ENCODE measurements around the gene CHEK1.

Gene CHEK1

DNA sequence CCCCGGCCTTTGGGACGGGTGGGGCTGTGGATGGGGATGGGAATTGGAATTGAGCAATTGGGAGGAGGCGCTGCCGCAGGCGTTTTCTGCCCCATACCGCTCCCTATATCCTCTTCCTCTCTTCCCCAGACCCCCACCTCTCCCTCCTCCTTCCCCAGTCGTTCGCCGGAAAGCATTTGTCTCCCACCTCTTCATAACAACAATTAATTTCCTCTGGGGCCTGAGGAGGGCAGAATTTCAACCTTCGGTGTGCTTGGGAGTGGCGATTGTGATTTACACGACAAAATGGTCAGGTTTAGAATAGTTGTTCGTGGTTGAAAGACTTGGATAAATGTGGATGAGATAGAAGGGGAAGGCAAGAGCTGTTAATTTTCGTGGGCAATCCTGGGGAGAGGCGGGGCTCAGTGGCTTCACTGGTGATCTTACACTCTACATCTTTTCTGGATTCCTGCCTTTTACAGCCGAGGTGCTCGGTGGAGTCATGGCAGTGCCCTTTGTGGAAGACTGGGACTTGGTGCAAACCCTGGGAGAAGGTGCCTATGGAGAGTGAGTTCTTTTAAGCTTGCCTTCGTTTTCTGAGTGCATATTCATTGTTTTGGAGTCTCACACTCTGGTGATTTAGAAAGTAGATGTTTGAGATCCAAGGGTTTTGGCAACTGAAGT is 1.5 kb downstream of the CHEK1 start:
- no peak for DNase-seq (ENCODE audit: low read depth)

- DNase-seq (ENCODE audit: low read depth): no peak
Measured at GRCh38 chr11:125627236-125627910, 2.4 kb downstream of the CHEK1 start.

DNA sequence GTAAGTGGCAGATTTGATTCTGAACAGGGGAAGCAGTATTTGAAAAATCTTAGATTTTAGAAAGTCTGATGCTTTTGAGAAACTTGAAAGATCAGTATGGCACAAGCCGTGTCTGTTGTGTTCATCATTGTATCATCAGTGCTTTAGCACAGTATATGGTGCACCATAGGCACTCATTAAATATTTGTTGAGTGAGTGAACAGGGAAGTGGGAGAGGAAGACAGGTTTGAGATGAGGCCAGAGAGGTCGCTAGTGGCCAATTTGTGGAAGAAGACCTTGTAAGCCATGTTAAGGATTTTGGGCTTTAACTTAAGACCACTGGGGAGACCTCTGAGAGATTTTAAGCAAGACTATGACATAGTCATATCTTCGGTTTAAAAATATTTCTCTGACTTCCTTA is 12.9 kb downstream of the CHEK1 start:
- DNase-seq (ENCODE audit: low read depth): no peak

DNA sequence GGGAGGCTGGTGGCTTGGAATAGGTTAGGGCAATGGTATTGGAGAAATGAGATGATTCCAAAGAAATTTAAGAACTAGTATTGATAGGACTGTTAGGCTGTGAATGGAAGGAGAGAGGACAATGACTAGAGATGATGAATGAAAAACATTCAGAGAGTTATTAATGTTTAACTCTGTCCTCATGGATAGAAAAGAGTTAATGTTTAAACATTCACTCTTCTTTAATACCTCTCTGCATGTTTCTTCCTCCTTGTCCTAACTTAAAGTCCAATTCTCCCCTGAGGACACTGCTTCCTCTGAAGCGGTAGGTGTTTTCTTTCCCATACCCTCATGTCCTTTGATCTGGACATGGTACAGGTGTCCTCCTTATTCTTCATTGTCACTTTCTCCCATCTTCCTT is 13.4 kb downstream of the CHEK1 start:
- no peak for DNase-seq (ENCODE audit: low read depth)

DNA sequence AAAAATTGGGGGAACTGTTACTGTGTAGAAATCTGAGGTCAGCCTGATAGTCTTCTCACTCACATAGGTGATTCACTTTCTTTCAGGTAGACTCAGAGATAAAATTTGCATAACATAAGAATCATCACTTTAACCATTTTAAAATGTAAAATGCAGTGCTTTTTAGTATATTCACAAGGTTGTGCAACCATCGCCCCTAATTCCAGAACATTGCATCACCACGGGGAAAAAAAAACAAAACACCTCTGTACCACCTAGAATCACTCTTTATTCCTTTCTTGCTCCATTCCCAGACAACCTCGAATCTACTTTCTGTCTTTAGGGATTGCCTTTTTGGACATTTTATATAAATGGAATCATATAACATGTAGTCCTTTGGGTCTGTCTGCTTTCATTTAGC is 20.9 kb downstream of the CHEK1 start:
- DNase-seq (ENCODE audit: low read depth): no peak

GRCh38 chr11:125649465-125650166 is 24.7 kb downstream of the CHEK1 start:
- DNase-seq (ENCODE audit: low read depth): no peak

GRCh38 chr11:125662689-125663088 is 37.7 kb downstream of the CHEK1 start:
- no peak for DNase-seq (ENCODE audit: low read depth)

GRCh38 chr11:125663910-125664309 is 38.9 kb downstream of the CHEK1 start:
- DNase-seq (ENCODE audit: low read depth): no peak

DNA sequence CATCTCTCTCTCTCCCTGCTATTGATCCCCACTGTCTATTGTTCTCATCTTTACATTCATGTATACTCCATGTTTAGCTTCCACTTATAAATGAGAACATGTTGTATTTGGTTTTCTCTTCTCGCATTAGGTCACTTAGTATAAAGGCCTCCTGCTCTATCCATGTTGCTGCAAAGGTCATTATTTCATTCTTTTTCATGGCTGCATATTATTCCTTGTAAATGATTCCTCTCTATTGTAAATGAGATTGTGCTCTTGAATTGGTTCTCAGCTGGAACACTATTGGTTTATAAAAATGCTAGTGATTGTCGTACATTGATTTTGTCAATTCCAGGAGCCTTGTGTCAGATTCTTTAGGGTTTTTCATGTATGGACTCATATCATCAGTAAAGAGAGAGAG is 42.2 kb downstream of the CHEK1 start:
- no peak for DNase-seq (ENCODE audit: low read depth)

DNA sequence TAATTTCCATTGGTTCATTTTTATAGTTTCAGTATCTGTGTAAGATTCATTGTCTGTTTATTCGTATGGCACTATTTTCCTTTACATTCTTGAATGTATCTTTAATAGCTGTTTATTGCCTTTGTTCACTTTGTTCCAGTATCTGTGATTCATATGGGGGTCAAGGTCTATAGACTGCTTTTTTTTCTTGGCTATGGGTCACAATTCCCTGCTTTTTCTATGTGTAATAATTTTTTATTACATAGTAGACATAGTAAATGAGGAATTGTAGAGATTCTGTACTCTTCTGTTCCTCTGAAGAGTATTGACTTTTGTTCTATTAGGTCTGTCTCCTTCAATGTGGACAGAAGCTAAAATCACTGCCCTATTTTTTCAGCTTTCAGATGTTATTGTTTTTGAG is 45.2 kb downstream of the CHEK1 start:
- no peak for DNase-seq (ENCODE audit: low read depth)

DNA sequence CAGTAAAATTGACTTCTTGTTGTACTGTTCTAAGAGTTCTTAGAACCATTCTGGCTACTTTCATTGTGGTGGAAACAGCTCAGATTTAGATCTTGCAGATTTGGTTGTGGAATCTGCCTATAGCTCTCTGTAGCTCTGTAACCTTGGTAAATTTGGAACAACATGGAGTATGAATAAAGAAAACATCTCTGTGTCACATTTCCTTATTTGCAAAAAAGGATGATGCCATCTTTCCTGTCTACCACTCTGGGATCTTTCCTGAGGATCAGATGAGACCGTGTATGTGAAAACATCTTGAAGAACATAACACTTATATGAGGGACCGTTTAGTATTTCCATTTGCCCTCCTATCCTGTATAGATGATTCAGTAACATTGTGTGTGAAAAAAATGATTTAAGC is 46.6 kb downstream of the CHEK1 start:
- no peak for DNase-seq (ENCODE audit: low read depth)

DNA sequence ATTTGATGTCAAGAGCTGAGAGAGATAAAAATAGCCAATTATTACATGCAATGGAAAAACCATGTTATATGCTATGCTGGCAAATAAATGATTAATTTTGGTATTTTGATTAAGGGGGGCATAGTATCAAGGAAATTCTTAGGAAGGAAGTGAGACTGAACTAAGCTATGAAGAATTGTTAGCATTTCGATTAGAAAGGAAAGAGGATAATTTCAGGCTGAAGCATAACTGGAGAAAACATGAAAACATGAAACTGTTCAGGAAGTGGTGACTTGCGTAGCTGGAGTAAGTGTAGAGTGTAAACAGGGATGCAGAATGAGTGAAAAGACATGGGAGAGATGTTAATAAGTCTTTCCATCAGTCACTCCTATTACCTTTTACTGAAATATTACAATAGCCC is 49.2 kb downstream of the CHEK1 start:
- DNase-seq (ENCODE audit: low read depth): no peak

DNA sequence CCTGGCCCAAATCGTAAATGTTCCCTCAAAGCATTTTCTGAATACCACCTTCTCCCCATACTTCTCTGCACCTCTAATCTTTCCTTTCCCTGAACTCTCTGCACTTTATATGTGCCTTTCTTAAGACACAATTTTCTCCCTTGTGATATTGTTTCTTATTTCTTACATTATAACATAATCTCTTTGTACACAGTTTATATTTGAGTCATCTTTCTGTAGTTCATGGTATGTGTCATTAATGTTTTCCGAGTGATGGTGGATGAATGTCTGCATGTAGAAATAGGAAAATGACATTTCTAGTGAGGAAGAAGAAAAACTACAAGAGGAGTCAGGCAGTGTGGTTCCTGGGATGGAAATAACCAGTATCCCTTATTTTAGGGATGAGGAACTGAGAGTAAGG is 50.2 kb downstream of the CHEK1 start:
- no peak for DNase-seq (ENCODE audit: low read depth)

DNA sequence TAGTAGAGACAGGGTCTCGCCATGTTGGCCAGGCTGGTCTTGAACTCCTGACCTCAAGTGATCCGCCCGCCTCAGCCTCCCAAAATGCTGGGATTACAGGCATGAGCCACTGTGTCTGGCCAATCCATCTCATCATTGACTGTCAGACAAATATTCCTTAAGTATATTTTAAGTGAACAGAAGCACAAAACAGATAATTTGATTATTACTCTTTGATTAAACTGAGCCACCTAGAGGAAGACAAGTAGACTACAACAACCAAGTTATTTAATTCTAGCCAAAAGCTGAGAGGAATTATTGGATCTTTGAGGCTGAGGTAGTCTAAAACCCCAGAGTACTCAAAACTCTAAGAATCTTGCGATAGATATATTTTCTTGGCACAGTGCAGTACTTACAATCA is 54.4 kb downstream of the CHEK1 start:
- no peak for DNase-seq (ENCODE audit: low read depth)

GRCh38 chr11:125679837-125680236 is 54.9 kb downstream of the CHEK1 start:
- no peak for DNase-seq (ENCODE audit: low read depth)

DNA sequence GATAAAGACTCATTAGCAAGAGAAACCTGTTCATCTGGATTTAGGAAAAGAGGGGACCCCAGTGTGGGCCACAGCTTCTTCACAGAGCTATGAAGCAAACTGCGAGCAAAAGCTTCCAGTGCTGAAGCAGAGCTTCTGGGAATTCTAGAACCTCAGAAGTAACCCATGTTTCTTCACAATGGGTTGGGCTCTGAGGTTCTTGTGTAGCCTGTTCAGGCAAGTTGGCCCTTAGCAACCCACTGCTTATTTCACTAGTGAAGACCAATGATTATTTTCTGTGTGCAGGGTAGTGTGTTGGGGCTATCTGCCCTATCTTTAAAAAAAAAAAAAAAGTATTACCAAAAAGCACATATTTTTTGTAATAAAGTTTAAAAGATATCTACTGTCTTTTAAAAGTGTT is 55.8 kb downstream of the CHEK1 start, which contains the start of gene ACRV1:
Gene ACRV1, minus strand, starts transcription at position 101 of the 400 bp plus-strand sequence. Its CDS starts 67 bp downstream, at position 34.
- no peak for DNase-seq (ENCODE audit: low read depth)

DNA sequence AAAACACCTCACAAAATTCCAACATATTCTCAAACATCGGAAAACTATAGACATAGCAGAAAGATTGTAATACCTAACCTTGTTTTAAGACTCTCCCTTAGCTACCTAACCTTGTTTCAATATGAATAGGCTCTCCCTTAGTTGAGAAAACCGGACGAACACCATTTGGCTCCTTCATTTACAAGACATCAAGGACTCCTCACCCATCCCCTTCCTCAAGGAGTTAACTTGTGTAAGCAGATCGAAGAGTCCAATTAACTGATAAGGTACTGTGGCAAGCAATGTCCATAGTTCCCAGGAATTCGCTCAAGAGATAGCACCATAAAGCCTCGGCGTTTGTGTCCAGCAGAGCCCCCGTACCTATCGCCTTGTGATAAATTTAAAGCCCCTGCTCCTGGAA is 60.3 kb downstream of the CHEK1 start:
- no peak for DNase-seq (ENCODE audit: low read depth)

GRCh38 chr11:125688066-125688465 is 63.1 kb downstream of the CHEK1 start:
- no peak for DNase-seq (ENCODE audit: low read depth)

- DNase-seq (ENCODE audit: low read depth): no peak
Measured at GRCh38 chr11:125688632-125689031, 63.7 kb downstream of the CHEK1 start.

GRCh38 chr11:125689274-125689859 is 64.4 kb downstream of the CHEK1 start:
- no peak for DNase-seq (ENCODE audit: low read depth)

DNA sequence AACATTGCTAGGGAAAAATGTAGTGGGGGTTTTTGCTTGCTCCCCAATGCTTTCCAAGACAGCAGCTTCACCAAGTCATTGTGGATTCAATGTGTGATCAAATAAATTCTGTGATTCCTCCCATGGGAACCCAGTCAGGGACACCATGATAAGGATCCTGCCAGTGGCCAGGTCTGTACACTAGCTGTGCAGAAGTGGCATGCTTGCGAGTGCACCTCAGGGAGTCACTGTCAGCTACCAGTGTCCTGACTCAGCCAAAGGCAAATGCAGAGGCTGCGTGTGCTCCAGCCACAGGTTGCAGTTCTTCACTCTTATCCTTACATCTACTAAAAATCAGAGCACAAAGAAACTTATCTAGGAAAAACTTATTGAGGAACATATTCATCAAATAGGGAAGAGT is 65.0 kb downstream of the CHEK1 start:
- no peak for DNase-seq (ENCODE audit: low read depth)

DNA sequence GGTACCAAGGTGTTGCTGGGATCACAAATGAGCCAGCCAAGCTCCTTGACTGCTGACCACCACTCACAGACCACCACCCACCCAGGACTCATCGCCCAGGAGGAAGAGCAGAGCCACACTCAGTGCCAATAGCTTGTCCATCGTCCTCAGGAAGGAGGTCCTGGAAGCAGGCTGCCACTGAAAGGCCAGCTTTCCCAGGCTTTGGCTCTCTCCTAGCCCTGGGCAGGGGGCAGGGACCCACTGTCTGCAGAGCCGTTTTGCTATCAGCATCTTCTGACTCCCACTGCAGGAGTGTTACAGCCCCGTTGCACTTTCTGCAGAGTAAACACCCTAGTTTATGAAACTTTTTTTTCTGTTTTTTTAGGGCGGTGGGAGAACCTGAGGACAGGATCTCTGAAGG is 67.9 kb downstream of the CHEK1 start:
- no peak for DNase-seq (ENCODE audit: low read depth)

DNA sequence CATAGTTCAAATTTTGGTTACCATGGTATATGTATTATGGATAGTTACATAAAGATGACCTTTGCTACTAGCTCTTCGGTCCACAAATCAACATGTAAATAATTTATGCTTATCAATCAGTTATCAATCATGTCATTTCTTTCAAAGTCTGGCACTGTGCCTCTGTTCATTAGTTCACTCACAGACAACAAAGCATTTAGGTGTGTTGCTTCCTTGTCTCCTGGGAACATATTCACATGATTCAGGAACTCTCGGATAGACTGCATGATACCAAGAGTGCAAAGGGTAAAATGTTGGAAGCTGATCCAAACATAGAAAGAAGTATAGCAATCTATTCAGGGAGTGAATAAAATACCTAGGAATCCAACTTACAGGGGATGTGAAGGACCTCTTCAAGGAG is 70.0 kb downstream of the CHEK1 start:
- DNase-seq (ENCODE audit: low read depth): no peak
